Measurements from ENCODE around the gene AVEN. TPM values are rescaled to one million over a fixed set of nuclear protein-coding genes. Genes with fewer than 3 reads are reported as not detected.
"Not testable (repeated sequence)": the region's sequence is repeated elsewhere in the genome, so short reads cannot be mapped to it uniquely, and the experiment has no call there.

The AVEN gene
- total RNA-seq, 2 experiments from 2014 or later = 6.3 to 13.5 TPM

- POLR2A ChIA-PET = interaction anchor here (0.6 to 0.8 kb wide), 2 partner anchors 8 to 130 kb away, joined by 3 to 6 read pairs; no protein-coding TSS in a partner anchor
- H3K9me3 ChIP-seq (ENCODE audit: low read length) = no peaks in the 10 kb centered on the region
- DNase-seq (ENCODE audit: low spot score) = no peak
These were observed 19.5 kb downstream of the AVEN start for GRCh38 chr15:34019369-34019990.

GRCh38 chr15:34018738-34019137 lies 20.3 kb downstream of the AVEN start:
- BruUV-seq (replicated peaks); H3K4me2 ChIP-seq (ENCODE audit: low read length); H3K36me3 ChIP-seq (ENCODE audit: insufficient read depth, low read length); H3K9me2 ChIP-seq (ENCODE audit: insufficient read depth, low read length); H4K20me1 ChIP-seq (ENCODE audit: insufficient read depth, low read length); H3K4me3 ChIP-seq (ENCODE audit: low read depth, low read length, poor library complexity, severe bottlenecking); H3K9me3 ChIP-seq (ENCODE audit: low read length); H2AFZ ChIP-seq (ENCODE audit: low read length); H3K79me2 ChIP-seq (ENCODE audit: insufficient read depth, low read depth, low read length); CTCF ChIA-PET (ENCODE audit: unreplicated experiment); H3K27ac ChIP-seq (ENCODE audit: low read depth, low read length, poor library complexity, severe bottlenecking); H3K4me1 ChIP-seq (ENCODE audit: insufficient read depth, low read length, poor library complexity, severe bottlenecking); intact Hi-C loops (cut with micrococcal nuclease; ENCODE audit: unreplicated experiment); DNase-seq (ENCODE audit: low spot score): not testable (repeated sequence)
- POLR2A ChIA-PET = interaction anchor here (0.6 to 0.9 kb wide), 4 partner anchors 9 to 131 kb away, joined by 3 to 6 read pairs (median 4); no protein-coding TSS in a partner anchor

More at GRCh38 chr15:34019369-34019990, 19.5 kb downstream of the AVEN start:
- Histone ChIP-seq H4K20me1 (ENCODE audit: insufficient read depth, low read length) (no peaks in the 10 kb centered on the region), H3K36me3 (ENCODE audit: insufficient read depth, low read length) (no peaks in the 10 kb centered on the region), H3K4me3 (ENCODE audit: low read depth, low read length, poor library complexity, severe bottlenecking) (no peak overlapping the region), H3K27ac (ENCODE audit: low read depth, low read length, poor library complexity, severe bottlenecking) (no peak overlapping the region), H3K4me2 (ENCODE audit: low read length) (no peak overlapping the region), H3K79me2 (ENCODE audit: insufficient read depth, low read depth, low read length) (no peaks in the 10 kb centered on the region), H3K9me2 (ENCODE audit: insufficient read depth, low read length) (no peaks in the 10 kb centered on the region), H3K4me1 (ENCODE audit: insufficient read depth, low read length, poor library complexity, severe bottlenecking) (no peaks in the 10 kb centered on the region), H2AFZ (ENCODE audit: low read length) (no peak overlapping the region)
- CTCF ChIA-PET (ENCODE audit: unreplicated experiment) = no interaction called here
- no peak for TF ChIP-seq EZH2phosphoT487 (IDR thresholded peaks at IDR 0.05; ENCODE audit: borderline replicate concordance, low read depth, low read length)
- no TSS peak for BruUV-seq (replicated peaks)
- intact Hi-C loops (cut with micrococcal nuclease; ENCODE audit: unreplicated experiment) = no loop called here

GRCh38 chr15:34018021-34018645 lies 20.9 kb downstream of the AVEN start:
- Histone ChIP-seq H3K4me1 (ENCODE audit: insufficient read depth, low read length, poor library complexity, severe bottlenecking) (no peaks in the 10 kb centered on the region), H4K20me1 (ENCODE audit: insufficient read depth, low read length) (no peaks in the 10 kb centered on the region), H2AFZ (ENCODE audit: low read length) (no peak overlapping the region), H3K4me2 (ENCODE audit: low read length) (no peak overlapping the region), H3K27ac (ENCODE audit: low read depth, low read length, poor library complexity, severe bottlenecking) (no peak overlapping the region), H3K9me3 (ENCODE audit: low read length) (no peaks in the 10 kb centered on the region), H3K79me2 (ENCODE audit: insufficient read depth, low read depth, low read length) (no peaks in the 10 kb centered on the region), H3K36me3 (ENCODE audit: insufficient read depth, low read length) (no peaks in the 10 kb centered on the region), H3K4me3 (ENCODE audit: low read depth, low read length, poor library complexity, severe bottlenecking) (no peak overlapping the region), H3K9me2 (ENCODE audit: insufficient read depth, low read length) (no peaks in the 10 kb centered on the region)
- BruUV-seq (replicated peaks) = no TSS peak
- CTCF ChIA-PET (ENCODE audit: unreplicated experiment) = no interaction called here
- DNase-seq (ENCODE audit: low spot score) = no peak
- no peak for TF ChIP-seq EZH2phosphoT487 (IDR thresholded peaks at IDR 0.05; ENCODE audit: borderline replicate concordance, low read depth, low read length)
- no peak for TF ChIP-seq CTCF (conservative IDR thresholded peaks at IDR 0.05; ENCODE audit: low read length)
- intact Hi-C loops (cut with micrococcal nuclease; ENCODE audit: unreplicated experiment) = no loop called here
- POLR2A ChIA-PET = interaction anchor here (0.6 to 0.9 kb wide), 5 partner anchors 11 to 255 kb away, joined by 3 to 5 read pairs (median 4); no protein-coding TSS in a partner anchor
